Measurements from ENCODE around the gene GDA. TPM values are rescaled to one million over a fixed set of nuclear protein-coding genes. Genes with fewer than 3 reads are reported as not detected.

Gene GDA
- total RNA-seq, 1 experiment from 2014 or later = 24.3 TPM

DNA sequence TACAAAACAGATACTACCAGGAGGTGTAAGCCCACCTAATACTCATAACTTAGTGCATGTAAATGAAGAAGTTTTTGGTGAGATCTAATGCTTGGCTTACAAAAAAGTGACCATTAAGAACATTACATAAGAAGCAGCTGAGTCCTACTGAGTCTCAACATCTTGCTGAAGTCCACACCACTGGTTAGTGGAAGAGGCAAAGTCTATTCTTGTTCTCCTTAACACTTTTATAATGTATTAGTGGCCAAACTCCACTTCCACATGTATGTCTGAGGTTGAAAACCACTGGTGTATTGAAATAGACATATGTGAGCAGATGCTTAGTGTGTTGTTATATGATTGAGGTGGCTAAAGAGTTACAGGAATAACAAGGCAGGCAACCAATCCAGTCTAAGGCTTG is 18.9 kb upstream of the GDA start:
- no peak overlapping the region for H3K27ac Mint-ChIP-seq (ENCODE audit: unreplicated experiment)
- no peaks in the 10 kb centered on the region for H3K36me3 Mint-ChIP-seq (ENCODE audit: insufficient read depth, unreplicated experiment)
- no peak for DNase-seq
- no peaks in the 10 kb centered on the region for H3K9me3 Mint-ChIP-seq (ENCODE audit: low read depth, unreplicated experiment)
- CTCF ChIA-PET = no interaction called here
- no peaks in the 10 kb centered on the region for H3K27me3 Mint-ChIP-seq (ENCODE audit: unreplicated experiment)
- TF ChIP-seq CTCF (IDR thresholded peaks at IDR 0.05; ENCODE audit: unreplicated experiment) = no peak
- H3K4me1 Mint-ChIP-seq (ENCODE audit: low read depth, unreplicated experiment) = peaks cover 54% of the 10 kb centered on the region
- no TSS peak for BruUV-seq (replicated peaks)
- H3K4me3 Mint-ChIP-seq (ENCODE audit: low read depth, unreplicated experiment) = no peak overlapping the region
- intact Hi-C loops (cut with micrococcal nuclease; ENCODE audit: unreplicated experiment) = no loop called here

DNA sequence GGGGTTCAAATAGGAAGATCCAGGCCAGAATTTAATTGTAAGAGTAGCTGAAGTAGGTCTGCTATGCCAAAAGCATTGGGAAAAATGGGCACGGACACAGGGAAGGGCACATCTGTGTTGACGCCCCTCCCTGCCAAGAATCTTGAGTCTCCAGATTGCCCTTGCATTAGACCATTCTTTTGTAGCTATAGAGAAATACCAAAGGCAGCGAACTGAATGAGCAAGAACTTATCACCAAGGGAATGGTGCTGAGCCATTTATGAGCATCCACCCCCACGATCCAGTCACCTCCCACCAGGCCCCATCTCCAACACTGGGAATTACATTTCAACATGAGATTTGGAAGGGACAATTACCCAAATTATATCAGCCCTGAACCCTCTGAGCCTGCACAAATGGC is 18.0 kb upstream of the GDA start:
- intact Hi-C loops (cut with micrococcal nuclease; ENCODE audit: unreplicated experiment) = no loop called here
- no peaks in the 10 kb centered on the region for H3K36me3 Mint-ChIP-seq (ENCODE audit: insufficient read depth, unreplicated experiment)
- BruUV-seq (replicated peaks) = no TSS peak
- H3K27me3 Mint-ChIP-seq (ENCODE audit: unreplicated experiment) = no peaks in the 10 kb centered on the region
- TF ChIP-seq CTCF (IDR thresholded peaks at IDR 0.05; ENCODE audit: unreplicated experiment) = no peak
- CTCF ChIA-PET = no interaction called here
- H3K9me3 Mint-ChIP-seq (ENCODE audit: low read depth, unreplicated experiment) = no peaks in the 10 kb centered on the region
- DNase-seq = no peak
- peaks cover 54% of the 10 kb centered on the region for H3K4me1 Mint-ChIP-seq (ENCODE audit: low read depth, unreplicated experiment)
- no peak overlapping the region for H3K27ac Mint-ChIP-seq (ENCODE audit: unreplicated experiment)
- no peak overlapping the region for H3K4me3 Mint-ChIP-seq (ENCODE audit: low read depth, unreplicated experiment)

- TF ChIP-seq CTCF (IDR thresholded peaks at IDR 0.05; ENCODE audit: unreplicated experiment) = no peak
- no peaks in the 10 kb centered on the region for H3K9me3 Mint-ChIP-seq (ENCODE audit: low read depth, unreplicated experiment)
- BruUV-seq (replicated peaks) = no TSS peak
- H3K27ac Mint-ChIP-seq (ENCODE audit: unreplicated experiment) = peak overlapping the region; percentile 50
- H3K27me3 Mint-ChIP-seq (ENCODE audit: unreplicated experiment) = no peaks in the 10 kb centered on the region
- peaks cover 54% of the 10 kb centered on the region for H3K4me1 Mint-ChIP-seq (ENCODE audit: low read depth, unreplicated experiment)
- no peaks in the 10 kb centered on the region for H3K36me3 Mint-ChIP-seq (ENCODE audit: insufficient read depth, unreplicated experiment)
- CTCF ChIA-PET = no interaction called here
- DNase-seq = no peak
- intact Hi-C loops (cut with micrococcal nuclease; ENCODE audit: unreplicated experiment) = no loop called here
- H3K4me3 Mint-ChIP-seq (ENCODE audit: low read depth, unreplicated experiment) = no peak overlapping the region
Observed at GRCh38 chr9:72132052-72132451, 17.2 kb upstream of the GDA start.

DNA sequence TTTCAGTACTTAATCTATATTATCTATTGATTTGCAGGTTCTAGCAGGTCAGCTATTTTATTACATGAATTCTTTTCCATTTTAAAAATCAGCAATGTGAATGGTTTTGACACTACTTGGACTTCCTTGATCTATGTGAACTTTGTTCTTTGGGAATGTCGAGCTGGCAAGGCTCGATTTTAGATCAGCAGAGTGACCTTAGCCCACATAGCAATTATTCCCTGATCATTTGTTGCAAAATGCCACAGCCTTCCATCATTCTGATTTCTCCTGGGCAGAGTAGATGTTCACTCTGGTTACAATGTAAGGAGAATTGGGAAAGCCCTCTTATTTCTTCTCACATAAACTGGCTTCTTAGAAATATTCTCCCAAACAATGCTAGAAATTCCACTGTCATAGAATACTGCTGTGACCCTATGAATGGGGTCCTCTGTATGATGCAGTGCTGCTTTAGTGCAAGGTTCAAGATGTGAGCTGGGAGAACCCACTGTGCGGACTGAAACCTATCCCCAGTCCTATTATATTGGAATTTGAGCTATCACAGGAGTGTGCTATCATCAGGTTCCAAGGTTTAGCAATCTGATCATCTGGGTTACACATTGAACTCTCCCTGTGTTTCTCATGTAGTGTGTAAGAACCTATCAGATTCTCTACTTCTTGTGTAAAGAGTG is 15.7 kb upstream of the GDA start:
- BruUV-seq (replicated peaks) = no TSS peak
- no peak for TF ChIP-seq CTCF (IDR thresholded peaks at IDR 0.05; ENCODE audit: unreplicated experiment)
- DNase-seq = no peak
- Mint-ChIP-seq H3K4me3 (ENCODE audit: low read depth, unreplicated experiment) (no peak overlapping the region), H3K27me3 (ENCODE audit: unreplicated experiment) (no peaks in the 10 kb centered on the region), H3K27ac (ENCODE audit: unreplicated experiment) (no peak overlapping the region), H3K4me1 (ENCODE audit: low read depth, unreplicated experiment) (peaks cover 54% of the 10 kb centered on the region), H3K36me3 (ENCODE audit: insufficient read depth, unreplicated experiment) (no peaks in the 10 kb centered on the region), H3K9me3 (ENCODE audit: low read depth, unreplicated experiment) (no peaks in the 10 kb centered on the region)
- CTCF ChIA-PET = no interaction called here
- intact Hi-C loops (cut with micrococcal nuclease; ENCODE audit: unreplicated experiment) = no loop called here

Measured in Calu3 (cell line).